HFFc6 (cell line): ENCODE data around the gene ZKSCAN1. TPM values are rescaled to one million over a fixed set of nuclear protein-coding genes. Genes with fewer than 3 reads are reported as not detected.
A peak's percentile ranks its signal among the peaks of the same experiment; 100 is the strongest.

ENCODE experiments used
- DNase-seq: peaks from one replicate; pipeline ENCODE4 v3.0.0-alpha.2; 2018
- H3K27ac Mint-ChIP-seq: 2 replicates; pipeline ENCODE4 v1.8.0; 2020; ENCODE audit warnings: mild to moderate bottlenecking, mixed read lengths
- H3K27me3 Mint-ChIP-seq: 2 replicates; pipeline ENCODE4 v1.8.0; 2021; ENCODE audit warnings: mild to moderate bottlenecking, moderate library complexity, mixed read lengths; ENCODE audit not compliant: insufficient read depth
- H3K36me3 Mint-ChIP-seq: 2 replicates; pipeline ENCODE4 v1.8.0; 2021; ENCODE audit warnings: low read depth, mixed read lengths
- H3K4me1 Mint-ChIP-seq: 2 replicates; pipeline ENCODE4 v1.8.0; 2020; ENCODE audit warnings: low read depth, mixed read lengths
- H3K4me3 Mint-ChIP-seq: 2 replicates; pipeline ENCODE4 v1.8.0; 2020; ENCODE audit warnings: mild to moderate bottlenecking, moderate library complexity, mixed read lengths
- H3K9me3 Mint-ChIP-seq: 2 replicates; pipeline ENCODE4 v1.8.0; 2020; ENCODE audit warnings: mild to moderate bottlenecking, mixed read lengths
- CTCF ChIP-seq: fragments of 200-600 bp; sonication (generic); IDR thresholded peaks from 2 replicates; pipeline ENCODE4 v1.5.0; 2021; ENCODE audit warnings: antibody characterized with exemption, mild to moderate bottlenecking
- total RNA-seq, 6 experiments: library from RNA; stranded (reverse); fragmentation: NEBNext Ultra II Directional; extraction: Animal tissue kit (Norgen Biotek cat#: 25700); gene quantifications; 2 replicates in 1 of 6; 3 replicates in 5 of 6; pipeline ENCODE4 v1.2.3, GENCODE V29; 2021

ZKSCAN1 gene
- total RNA-seq, 6 experiments from 2014 or later = 55.9 to 77.4 (median 63.1) TPM

- Mint-ChIP-seq H3K4me3 (no peak overlapping the region), H3K27ac (peak overlapping the region; percentile 90)
- no peak for TF ChIP-seq CTCF
Measured at GRCh38 chr7:100085515-100085914, 70.1 kb downstream of the ZKSCAN1 start.

GRCh38 chr7:100087055-100087750 is 71.8 kb downstream of the ZKSCAN1 start:
- peaks cover 21% of the 10 kb centered on the region for H3K36me3 Mint-ChIP-seq
- H3K27me3 Mint-ChIP-seq = peaks cover 2% of the 10 kb centered on the region
- TF ChIP-seq CTCF = no peak
- H3K4me3 Mint-ChIP-seq = peak overlapping the region; percentile 92
- no peaks in the 10 kb centered on the region for H3K9me3 Mint-ChIP-seq
- peak overlapping the region; percentile 90 for H3K27ac Mint-ChIP-seq
- peak; percentile 98 for DNase-seq
- H3K4me1 Mint-ChIP-seq = peaks cover 70% of the 10 kb centered on the region

More at GRCh38 chr7:100085515-100085914, 70.1 kb downstream of the ZKSCAN1 start:
- peaks cover 2% of the 10 kb centered on the region for H3K27me3 Mint-ChIP-seq
- H3K4me1 Mint-ChIP-seq = peaks cover 59% of the 10 kb centered on the region
- no peaks in the 10 kb centered on the region for H3K9me3 Mint-ChIP-seq
- H3K36me3 Mint-ChIP-seq = peaks cover 11% of the 10 kb centered on the region
- no peak for DNase-seq

- H3K4me3 Mint-ChIP-seq = peak overlapping the region; percentile 92
- H3K27ac Mint-ChIP-seq = peak overlapping the region; percentile 90
- peaks cover 31% of the 10 kb centered on the region for H3K36me3 Mint-ChIP-seq
- peaks cover 69% of the 10 kb centered on the region for H3K4me1 Mint-ChIP-seq
- TF ChIP-seq CTCF = no peak
- no peak for DNase-seq
- H3K27me3 Mint-ChIP-seq = peaks cover 2% of the 10 kb centered on the region
- no peaks in the 10 kb centered on the region for H3K9me3 Mint-ChIP-seq
Measured at GRCh38 chr7:100088095-100088620, 72.8 kb downstream of the ZKSCAN1 start.

- no peak for TF ChIP-seq CTCF
- H3K4me3 Mint-ChIP-seq = peak within 1 kb of the TSS; percentile 92
- H3K36me3 Mint-ChIP-seq = peaks cover 38% of the 10 kb centered on the region
- H3K27me3 Mint-ChIP-seq = peaks cover 2% of the 10 kb centered on the region
- H3K9me3 Mint-ChIP-seq = no peaks in the 10 kb centered on the region
- peak within 1 kb of the TSS; percentile 90 for H3K27ac Mint-ChIP-seq
- peaks cover 73% of the 10 kb centered on the region for H3K4me1 Mint-ChIP-seq
- DNase-seq = peak; percentile 67
Measured at GRCh38 chr7:100088621-100089457, 73.4 kb downstream of the ZKSCAN1 start, which contains the start of gene COPS6. COPS6 (plus strand) TSS chr7:100088969; CDS start chr7:100088991, 22 bp downstream.

GRCh38 chr7:100089458-100090196 is 74.2 kb downstream of the ZKSCAN1 start:
- Mint-ChIP-seq H3K27me3 (peaks cover 2% of the 10 kb centered on the region), H3K9me3 (no peaks in the 10 kb centered on the region), H3K36me3 (peaks cover 38% of the 10 kb centered on the region), H3K27ac (peak overlapping the region; percentile 90), H3K4me1 (peaks cover 74% of the 10 kb centered on the region), H3K4me3 (peak overlapping the region; percentile 92)
- DNase-seq = peak; percentile 53
- TF ChIP-seq CTCF = no peak
